Stimulated activated CD4-positive, alpha-beta T cell treated with anti-CD3 and anti-CD28 coated beads, Interleukin-2, amount 100 ng/mL, for 4 hours (primary cell): ENCODE results near the gene GREB1L.

Source experiments
- DNase-seq: peaks from one replicate; pipeline ENCODE4 v3.0.0-alpha.2; 2020; ENCODE audit warnings: low read depth

The GREB1L gene

GRCh38 chr18:21489119-21489750 lies 247.2 kb downstream of the GREB1L start:
- DNase-seq, result no peak

GRCh38 chr18:21489919-21490495 lies 248.0 kb downstream of the GREB1L start:
- no peak for DNase-seq

- DNase-seq, result no peak
Measured at GRCh38 chr18:21490748-21491147, 248.7 kb downstream of the GREB1L start.

GRCh38 chr18:21496277-21496835 lies 254.3 kb downstream of the GREB1L start:
- DNase-seq, result no peak

- DNase-seq, result no peak
Measured at GRCh38 chr18:21499997-21500396, 258.0 kb downstream of the GREB1L start.

GRCh38 chr18:21502661-21503060 lies 260.6 kb downstream of the GREB1L start:
- no peak for DNase-seq

GRCh38 chr18:21507913-21508701 lies 266.1 kb downstream of the GREB1L start:
- no peak for DNase-seq

- no peak for DNase-seq
Measured at GRCh38 chr18:21509062-21509461, 267.0 kb downstream of the GREB1L start.

- no peak for DNase-seq
Measured at GRCh38 chr18:21513292-21513691, 271.3 kb downstream of the GREB1L start.

GRCh38 chr18:21513741-21514140 lies 271.7 kb downstream of the GREB1L start:
- no peak for DNase-seq

GRCh38 chr18:21522530-21522929 lies 280.5 kb downstream of the GREB1L start:
- DNase-seq, result no peak

GRCh38 chr18:21525916-21526315 lies 283.9 kb downstream of the GREB1L start:
- DNase-seq, result no peak

- DNase-seq, result no peak
Measured at GRCh38 chr18:21526463-21526862, 284.4 kb downstream of the GREB1L start.

- no peak for DNase-seq
Measured at GRCh38 chr18:21534327-21534726, 292.3 kb downstream of the GREB1L start.

GRCh38 chr18:21538230-21538629 lies 296.2 kb downstream of the GREB1L start:
- DNase-seq, result no peak

GRCh38 chr18:21546423-21546822 lies 304.4 kb downstream of the GREB1L start:
- DNase-seq, result no peak

- no peak for DNase-seq
Measured at GRCh38 chr18:21548647-21549046, 306.6 kb downstream of the GREB1L start.

- DNase-seq, result no peak
Measured at GRCh38 chr18:21550510-21550970, 308.5 kb downstream of the GREB1L start.

GRCh38 chr18:21557607-21558253 lies 315.7 kb downstream of the GREB1L start:
- no peak for DNase-seq

- no peak for DNase-seq
Measured at GRCh38 chr18:21559195-21559594, 317.2 kb downstream of the GREB1L start.

GRCh38 chr18:21571772-21572171 lies 329.7 kb downstream of the GREB1L start:
- no peak for DNase-seq
